ENCODE results near the gene SPATA20.
A peak's percentile ranks its signal among the peaks of the same experiment; 100 is the strongest.

Gene SPATA20

GRCh38 chr17:50534222-50534978 lies 12.6 kb upstream of the SPATA20 start:
- TF ChIP-seq CTCF (IDR thresholded peaks at IDR 0.05; ENCODE audit: insufficient read depth, low read length, poor library complexity, severe bottlenecking) = peak; percentile 28
- no peak for DNase-seq (ENCODE audit: extremely low read depth, insufficient read length)
- H3K4me3 ChIP-seq (replicated peaks; ENCODE audit: low read depth, low read length) = no peak overlapping the region
- no peaks in the 10 kb centered on the region; the same call in 1 of the 2 replicates for H3K27me3 ChIP-seq (replicated peaks; ENCODE audit: control insufficient read depth, insufficient read depth, low read length)
- no peaks in the 10 kb centered on the region for H3K36me3 ChIP-seq (ENCODE audit: control insufficient read depth, insufficient read depth, low read length)

- DNase-seq (ENCODE audit: extremely low read depth, insufficient read length) = no peak
- Histone ChIP-seq H3K27me3 (replicated peaks; ENCODE audit: control insufficient read depth, insufficient read depth, low read length) (no peaks in the 10 kb centered on the region; the same call in 1 of the 2 replicates), H3K4me3 (replicated peaks; ENCODE audit: low read depth, low read length) (no peak overlapping the region), H3K36me3 (ENCODE audit: control insufficient read depth, insufficient read depth, low read length) (no peaks in the 10 kb centered on the region)
- no peak for TF ChIP-seq CTCF (IDR thresholded peaks at IDR 0.05; ENCODE audit: insufficient read depth, low read length, poor library complexity, severe bottlenecking)
Measured at GRCh38 chr17:50534979-50535326, 12.0 kb upstream of the SPATA20 start.

GRCh38 chr17:50535407-50535806 lies 11.6 kb upstream of the SPATA20 start:
- no peaks in the 10 kb centered on the region for H3K36me3 ChIP-seq (ENCODE audit: control insufficient read depth, insufficient read depth, low read length)
- no peak for DNase-seq (ENCODE audit: extremely low read depth, insufficient read length)
- H3K27me3 ChIP-seq (replicated peaks; ENCODE audit: control insufficient read depth, insufficient read depth, low read length) = no peaks in the 10 kb centered on the region; the same call in 1 of the 2 replicates
- no peak for TF ChIP-seq CTCF (IDR thresholded peaks at IDR 0.05; ENCODE audit: insufficient read depth, low read length, poor library complexity, severe bottlenecking)
- no peak overlapping the region for H3K4me3 ChIP-seq (replicated peaks; ENCODE audit: low read depth, low read length)

GRCh38 chr17:50536683-50537646 lies 10.0 kb upstream of the SPATA20 start:
- no peak overlapping the region for H3K4me3 ChIP-seq (replicated peaks; ENCODE audit: low read depth, low read length)
- DNase-seq (ENCODE audit: extremely low read depth, insufficient read length) = no peak
- no peak for TF ChIP-seq CTCF (IDR thresholded peaks at IDR 0.05; ENCODE audit: insufficient read depth, low read length, poor library complexity, severe bottlenecking)
- no peaks in the 10 kb centered on the region; the same call in 1 of the 2 replicates for H3K27me3 ChIP-seq (replicated peaks; ENCODE audit: control insufficient read depth, insufficient read depth, low read length)
- H3K36me3 ChIP-seq (ENCODE audit: control insufficient read depth, insufficient read depth, low read length) = no peaks in the 10 kb centered on the region

GRCh38 chr17:50537721-50538548 lies 9.0 kb upstream of the SPATA20 start:
- TF ChIP-seq CTCF (IDR thresholded peaks at IDR 0.05; ENCODE audit: insufficient read depth, low read length, poor library complexity, severe bottlenecking) = no peak
- Histone ChIP-seq H3K4me3 (replicated peaks; ENCODE audit: low read depth, low read length) (no peak overlapping the region), H3K27me3 (replicated peaks; ENCODE audit: control insufficient read depth, insufficient read depth, low read length) (no peaks in the 10 kb centered on the region; the same call in 1 of the 2 replicates), H3K36me3 (ENCODE audit: control insufficient read depth, insufficient read depth, low read length) (no peaks in the 10 kb centered on the region)
- DNase-seq (ENCODE audit: extremely low read depth, insufficient read length) = no peak

Measured in GM06990 (cell line).